PFSK-1 (cell line): Measurements from ENCODE around the gene CCDC33.

ENCODE experiments used
- FOXP2 ChIP-seq: optimal IDR thresholded peaks from 2 replicates; pipeline ENCODE3; 2011; ENCODE audit warnings: borderline replicate concordance, control low read depth, inconsistent platforms; ENCODE audit not compliant: insufficient read depth; ENCODE audit errors: extremely low read length, extremely low read depth
- POLR2AphosphoS5 ChIP-seq: IDR thresholded peaks from 2 replicates; pipeline ENCODE4 v1.6.1; 2012; ENCODE audit warnings: low read depth, mild to moderate bottlenecking, control low read depth, low read length, moderate library complexity
- SIN3A ChIP-seq: IDR thresholded peaks from 2 replicates; pipeline ENCODE4 v1.6.1; 2012; ENCODE audit warnings: mild to moderate bottlenecking, low read length, moderate library complexity, borderline replicate concordance; ENCODE audit not compliant: insufficient read depth
- TAF1 ChIP-seq: IDR thresholded peaks from 2 replicates; pipeline ENCODE4 v1.6.1; 2012; ENCODE audit warnings: low read length, control low read depth, borderline replicate concordance; ENCODE audit not compliant: insufficient read depth
- TF ChIP-seq, protein P1 (sequence below), 2 experiments: IDR thresholded peaks; 2 replicates each; pipeline versions ENCODE4 v1.6.1 to v1.8.0; 2011 to 2012; ENCODE audit warnings: low read depth in 2 of 2, low read length in 2 of 2, control low read depth in 1 of 2, inconsistent platforms in 1 of 2, mild to moderate bottlenecking in 1 of 2, moderate library complexity in 1 of 2; ENCODE audit not compliant: insufficient read depth in 1 of 2

Gene CCDC33

GRCh38 chr15:74276560-74276959 is 40.4 kb downstream of the CCDC33 start:
- TF ChIP-seq TAF1 (no peak), FOXP2 (no peak), POLR2AphosphoS5 (no peak), SIN3A (no peak)
- TF ChIP-seq, protein P1, sequence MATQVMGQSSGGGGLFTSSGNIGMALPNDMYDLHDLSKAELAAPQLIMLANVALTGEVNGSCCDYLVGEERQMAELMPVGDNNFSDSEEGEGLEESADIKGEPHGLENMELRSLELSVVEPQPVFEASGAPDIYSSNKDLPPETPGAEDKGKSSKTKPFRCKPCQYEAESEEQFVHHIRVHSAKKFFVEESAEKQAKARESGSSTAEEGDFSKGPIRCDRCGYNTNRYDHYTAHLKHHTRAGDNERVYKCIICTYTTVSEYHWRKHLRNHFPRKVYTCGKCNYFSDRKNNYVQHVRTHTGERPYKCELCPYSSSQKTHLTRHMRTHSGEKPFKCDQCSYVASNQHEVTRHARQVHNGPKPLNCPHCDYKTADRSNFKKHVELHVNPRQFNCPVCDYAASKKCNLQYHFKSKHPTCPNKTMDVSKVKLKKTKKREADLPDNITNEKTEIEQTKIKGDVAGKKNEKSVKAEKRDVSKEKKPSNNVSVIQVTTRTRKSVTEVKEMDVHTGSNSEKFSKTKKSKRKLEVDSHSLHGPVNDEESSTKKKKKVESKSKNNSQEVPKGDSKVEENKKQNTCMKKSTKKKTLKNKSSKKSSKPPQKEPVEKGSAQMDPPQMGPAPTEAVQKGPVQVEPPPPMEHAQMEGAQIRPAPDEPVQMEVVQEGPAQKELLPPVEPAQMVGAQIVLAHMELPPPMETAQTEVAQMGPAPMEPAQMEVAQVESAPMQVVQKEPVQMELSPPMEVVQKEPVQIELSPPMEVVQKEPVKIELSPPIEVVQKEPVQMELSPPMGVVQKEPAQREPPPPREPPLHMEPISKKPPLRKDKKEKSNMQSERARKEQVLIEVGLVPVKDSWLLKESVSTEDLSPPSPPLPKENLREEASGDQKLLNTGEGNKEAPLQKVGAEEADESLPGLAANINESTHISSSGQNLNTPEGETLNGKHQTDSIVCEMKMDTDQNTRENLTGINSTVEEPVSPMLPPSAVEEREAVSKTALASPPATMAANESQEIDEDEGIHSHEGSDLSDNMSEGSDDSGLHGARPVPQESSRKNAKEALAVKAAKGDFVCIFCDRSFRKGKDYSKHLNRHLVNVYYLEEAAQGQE (IDR thresholded peaks at IDR 0.05; ENCODE audit: insufficient read depth in 1 of 2, low read depth in 2 of 2, low read length in 2 of 2) = no peak

DNA sequence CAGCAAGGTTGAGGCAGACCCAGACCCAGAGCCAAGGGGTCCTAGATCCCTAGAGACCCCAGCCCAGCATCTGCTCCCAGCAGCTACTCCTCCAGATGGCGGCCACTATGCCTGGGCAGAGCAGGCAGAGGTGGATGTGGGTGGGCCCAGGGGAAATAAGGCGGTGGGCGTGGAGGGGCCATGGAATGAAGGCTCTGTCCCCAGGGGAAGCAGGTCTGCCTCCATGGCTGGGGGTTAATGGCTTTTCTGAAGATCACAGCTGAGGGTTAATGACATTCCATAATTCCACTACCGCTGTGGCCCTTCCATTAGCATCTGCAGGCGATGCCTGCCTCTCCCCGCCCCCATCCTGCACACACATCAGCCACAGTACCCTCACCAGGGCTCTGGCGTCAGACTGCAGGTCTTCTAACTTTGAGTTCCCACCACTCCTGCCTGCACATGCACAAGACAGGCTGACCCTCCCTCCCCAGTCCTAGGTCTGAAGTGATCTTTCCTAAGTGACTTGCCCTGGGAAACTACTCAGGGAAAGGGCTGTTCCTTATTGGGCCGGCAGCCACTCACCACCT is 41.2 kb downstream of the CCDC33 start:
- no peak for TF ChIP-seq POLR2AphosphoS5
- TF ChIP-seq SIN3A = no peak
- no peak for TF ChIP-seq FOXP2
- no peak for TF ChIP-seq TAF1
- TF ChIP-seq, protein P1 (IDR thresholded peaks at IDR 0.05; ENCODE audit: insufficient read depth in 1 of 2, low read depth in 2 of 2, low read length in 2 of 2) = no peak

DNA sequence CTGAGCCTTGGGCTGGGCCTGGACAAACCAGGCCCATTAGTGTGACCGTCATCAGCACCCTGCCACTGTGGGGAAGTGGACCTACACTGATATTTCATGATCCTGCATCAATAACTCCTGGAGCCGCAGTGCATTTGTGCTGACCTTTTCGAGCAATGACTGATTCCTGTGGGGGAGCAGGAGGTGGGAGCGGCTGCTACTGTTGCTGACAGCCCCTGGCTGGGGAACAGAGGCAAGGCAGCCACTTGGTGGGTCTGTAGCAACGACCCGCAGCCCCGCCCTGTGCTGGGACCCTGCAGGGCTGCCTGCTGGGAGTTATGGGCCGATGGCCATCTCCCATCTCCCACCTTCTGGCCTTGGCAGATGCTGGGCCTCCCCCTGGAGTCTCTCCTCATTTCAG is 42.1 kb downstream of the CCDC33 start:
- no peak for TF ChIP-seq POLR2AphosphoS5
- TF ChIP-seq TAF1 = no peak
- no peak for TF ChIP-seq FOXP2
- TF ChIP-seq, protein P1 (IDR thresholded peaks at IDR 0.05; ENCODE audit: insufficient read depth in 1 of 2, low read depth in 2 of 2, low read length in 2 of 2) = no peak
- no peak for TF ChIP-seq SIN3A

DNA sequence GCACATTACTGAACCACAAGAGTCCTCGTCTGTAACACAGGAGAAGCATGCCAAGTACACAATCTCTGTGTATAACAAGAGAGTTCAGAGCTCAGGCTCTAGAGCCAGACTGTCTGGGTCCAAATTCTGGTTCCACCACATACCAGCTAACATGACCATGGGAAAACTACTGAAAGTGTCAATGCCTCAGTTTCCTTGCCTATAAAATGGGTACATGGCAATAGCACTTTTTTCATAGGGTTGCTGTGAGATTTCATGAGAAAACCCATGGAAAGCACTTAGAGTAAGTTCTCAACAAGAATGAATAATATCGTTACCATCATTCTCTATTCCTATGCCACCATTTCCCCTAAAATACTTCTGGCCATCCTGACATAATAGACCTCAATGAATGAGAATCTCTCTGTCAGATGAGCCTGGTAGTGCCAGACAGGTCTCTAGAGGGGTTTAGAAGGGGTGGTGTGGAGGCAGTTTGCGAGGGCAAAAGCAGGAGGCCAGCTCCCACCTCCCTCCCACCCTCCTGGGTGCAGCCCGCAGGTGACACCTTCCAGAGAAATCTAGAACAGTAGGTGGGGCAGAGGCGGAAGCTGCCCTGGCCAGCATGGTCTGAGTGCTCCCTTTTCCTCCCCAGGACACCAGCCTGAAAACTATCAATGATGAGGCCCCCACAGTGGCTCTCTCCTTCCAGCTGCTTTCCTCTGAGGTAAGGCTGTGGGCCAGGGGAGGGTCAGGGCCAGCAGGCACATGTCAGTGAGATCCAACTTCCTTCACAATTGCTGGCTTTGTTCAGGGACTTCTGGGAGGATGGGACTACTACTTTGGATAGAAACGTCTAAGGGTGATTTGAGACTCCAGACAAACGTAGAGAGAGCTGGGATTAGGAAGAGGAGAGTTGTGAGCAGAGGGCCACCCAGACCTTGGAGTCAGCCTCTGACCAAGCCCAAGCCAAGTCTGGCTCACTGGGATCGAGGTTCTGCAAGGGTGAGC is 45.3 kb downstream of the CCDC33 start:
- no peak for TF ChIP-seq TAF1
- TF ChIP-seq, protein P1 (IDR thresholded peaks at IDR 0.05; ENCODE audit: insufficient read depth in 1 of 2, low read depth in 2 of 2, low read length in 2 of 2) = no peak
- TF ChIP-seq SIN3A = no peak
- no peak for TF ChIP-seq FOXP2
- no peak for TF ChIP-seq POLR2AphosphoS5
